ENCODE data around the gene PARD3.

GRCh38 chr10:34432589-34432988 is 382.5 kb downstream of the PARD3 start:
- TF ChIP-seq CTCF (IDR thresholded peaks at IDR 0.05) (no peak), POLR2A (IDR thresholded peaks at IDR 0.05) (no peak)
